WTC11 (cell line): Measurements from ENCODE around the gene SASS6.

Source experiments
- FOXK1 ChIP-seq: sonication (generic); formaldehyde crosslinking; IDR thresholded peaks from 2 replicates; pipeline ENCODE4 v1.8.0; 2022; ENCODE audit warnings: mild to moderate bottlenecking, moderate library complexity, missing genetic modification reagents
- TF ChIP-seq, protein P1 (sequence below): fragments of 200-600 bp; IDR thresholded peaks from 2 replicates; pipeline ENCODE4 v1.8.0; 2022; ENCODE audit warnings: antibody characterized with exemption

DNA sequence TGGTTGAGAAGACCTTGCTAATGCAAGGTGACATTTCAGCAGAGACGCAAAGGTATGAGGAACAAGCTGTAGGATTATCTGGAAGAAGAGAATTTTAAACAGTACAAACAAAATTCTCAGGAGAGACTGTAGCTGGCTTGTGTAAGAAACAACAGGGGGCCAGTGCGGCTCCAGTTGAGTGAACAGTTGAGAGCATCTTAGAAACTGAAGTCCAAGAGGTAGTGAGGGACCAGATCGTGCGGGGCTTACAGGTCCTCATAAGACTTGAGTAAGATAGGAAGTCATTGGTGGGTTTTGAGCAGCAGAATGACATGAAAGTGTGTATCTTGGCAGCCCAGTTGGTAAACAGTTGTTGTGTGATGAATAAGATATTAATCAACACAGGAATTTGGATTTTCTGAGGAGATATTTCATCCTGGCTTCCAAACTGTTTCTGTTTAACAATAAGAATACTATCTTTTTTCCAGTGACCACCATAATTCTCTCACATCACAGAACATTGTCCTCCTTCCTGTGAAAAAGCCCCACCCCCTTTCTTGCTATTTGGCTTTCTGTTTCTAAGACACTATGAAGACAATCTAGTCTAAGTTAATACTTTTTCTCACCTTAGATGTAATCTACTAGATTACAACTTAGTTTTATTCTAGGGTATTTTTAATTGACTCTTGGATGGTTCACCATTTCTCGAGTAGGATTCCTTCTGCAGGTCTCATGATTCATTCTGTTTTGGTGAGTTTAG is 62.4 kb downstream of the SASS6 start:
- no peak for TF ChIP-seq FOXK1 (CRISPR knock-in tag)
- TF ChIP-seq, protein P1, sequence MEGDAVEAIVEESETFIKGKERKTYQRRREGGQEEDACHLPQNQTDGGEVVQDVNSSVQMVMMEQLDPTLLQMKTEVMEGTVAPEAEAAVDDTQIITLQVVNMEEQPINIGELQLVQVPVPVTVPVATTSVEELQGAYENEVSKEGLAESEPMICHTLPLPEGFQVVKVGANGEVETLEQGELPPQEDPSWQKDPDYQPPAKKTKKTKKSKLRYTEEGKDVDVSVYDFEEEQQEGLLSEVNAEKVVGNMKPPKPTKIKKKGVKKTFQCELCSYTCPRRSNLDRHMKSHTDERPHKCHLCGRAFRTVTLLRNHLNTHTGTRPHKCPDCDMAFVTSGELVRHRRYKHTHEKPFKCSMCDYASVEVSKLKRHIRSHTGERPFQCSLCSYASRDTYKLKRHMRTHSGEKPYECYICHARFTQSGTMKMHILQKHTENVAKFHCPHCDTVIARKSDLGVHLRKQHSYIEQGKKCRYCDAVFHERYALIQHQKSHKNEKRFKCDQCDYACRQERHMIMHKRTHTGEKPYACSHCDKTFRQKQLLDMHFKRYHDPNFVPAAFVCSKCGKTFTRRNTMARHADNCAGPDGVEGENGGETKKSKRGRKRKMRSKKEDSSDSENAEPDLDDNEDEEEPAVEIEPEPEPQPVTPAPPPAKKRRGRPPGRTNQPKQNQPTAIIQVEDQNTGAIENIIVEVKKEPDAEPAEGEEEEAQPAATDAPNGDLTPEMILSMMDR = no peak
